HUES48 (cell line): Measurements from ENCODE around the gene RPL5.

ENCODE experiments used
- H3K27ac ChIP-seq: one replicate; pipeline ENCODE4 v1.7.0; 2013; ENCODE audit warnings: low read depth, low read length, inconsistent platforms
- H3K27me3 ChIP-seq: 2 replicates; pipeline ENCODE4 v1.6.1; 2013; ENCODE audit warnings: mild to moderate bottlenecking, low read length; ENCODE audit not compliant: control insufficient read depth, insufficient read depth
- H3K36me3 ChIP-seq: 2 replicates; pipeline ENCODE4 v1.6.1; 2013; ENCODE audit warnings: low read length; ENCODE audit not compliant: control insufficient read depth, insufficient read depth
- H3K4me1 ChIP-seq: 2 replicates; pipeline ENCODE4 v1.6.1; 2013; ENCODE audit warnings: mild to moderate bottlenecking, low read length; ENCODE audit not compliant: control insufficient read depth, insufficient read depth
- H3K4me3 ChIP-seq: 2 replicates; pipeline ENCODE4 v1.5.1; 2013; ENCODE audit warnings: mild to moderate bottlenecking, low read depth, low read length
- H3K9ac ChIP-seq: 2 replicates; pipeline ENCODE4 v1.6.1; 2013; ENCODE audit warnings: mild to moderate bottlenecking, low read depth, low read length, moderate library complexity
- H3K9me3 ChIP-seq: 2 replicates; pipeline ENCODE4 v1.6.1; 2013; ENCODE audit warnings: low read length; ENCODE audit not compliant: control insufficient read depth, insufficient read depth

RPL5 gene

DNA sequence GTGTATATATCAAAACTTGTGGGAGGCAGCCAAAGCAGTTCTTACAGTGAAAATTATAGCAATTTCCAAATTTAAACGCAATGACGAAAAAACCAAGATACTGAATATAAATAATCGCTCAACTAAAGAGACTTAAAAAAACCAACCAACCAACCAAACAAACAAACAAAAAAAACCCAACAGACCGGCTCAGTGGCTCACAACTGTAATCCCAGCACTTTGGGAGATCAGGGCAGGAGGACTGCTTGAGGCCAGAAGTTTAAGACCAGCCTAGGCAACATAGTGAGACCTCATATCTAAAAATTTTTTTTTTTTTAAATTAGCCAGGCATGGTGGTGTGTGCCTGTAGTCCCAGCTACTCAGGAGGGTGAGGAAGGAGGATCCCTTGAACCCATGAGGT is 23.4 kb downstream of the RPL5 start:
- H3K9me3 ChIP-seq, result no peaks in the 10 kb centered on the region
- H3K36me3 ChIP-seq, result no peaks in the 10 kb centered on the region
- no peaks in the 10 kb centered on the region for H3K4me1 ChIP-seq
- no peaks in the 10 kb centered on the region for H3K27me3 ChIP-seq
- H3K27ac ChIP-seq, result no peak overlapping the region
- H3K4me3 ChIP-seq, result no peak overlapping the region
- no peak overlapping the region for H3K9ac ChIP-seq

DNA sequence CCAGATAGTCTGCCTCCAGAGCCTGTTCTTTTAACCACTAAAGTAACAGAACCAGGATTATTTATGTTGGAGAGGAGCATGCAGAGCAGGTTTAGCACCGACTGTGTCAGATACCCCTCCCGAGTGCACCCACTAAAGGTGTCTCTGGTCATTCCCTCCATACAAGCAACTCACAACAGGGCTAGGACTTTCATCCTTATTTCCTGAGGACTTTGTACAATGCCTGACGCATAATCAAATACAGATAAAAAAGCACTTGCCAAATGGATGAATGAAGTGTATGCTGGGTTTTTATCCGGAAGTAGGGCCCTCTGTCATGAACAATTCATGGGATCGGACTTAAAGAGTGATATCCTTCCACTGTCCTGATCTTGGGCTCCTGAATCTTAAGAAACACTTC is 26.0 kb downstream of the RPL5 start:
- Histone ChIP-seq H3K9ac (no peak overlapping the region), H3K36me3 (no peaks in the 10 kb centered on the region), H3K27me3 (no peaks in the 10 kb centered on the region), H3K27ac (no peak overlapping the region), H3K4me1 (no peaks in the 10 kb centered on the region), H3K9me3 (no peaks in the 10 kb centered on the region), H3K4me3 (no peak overlapping the region)

DNA sequence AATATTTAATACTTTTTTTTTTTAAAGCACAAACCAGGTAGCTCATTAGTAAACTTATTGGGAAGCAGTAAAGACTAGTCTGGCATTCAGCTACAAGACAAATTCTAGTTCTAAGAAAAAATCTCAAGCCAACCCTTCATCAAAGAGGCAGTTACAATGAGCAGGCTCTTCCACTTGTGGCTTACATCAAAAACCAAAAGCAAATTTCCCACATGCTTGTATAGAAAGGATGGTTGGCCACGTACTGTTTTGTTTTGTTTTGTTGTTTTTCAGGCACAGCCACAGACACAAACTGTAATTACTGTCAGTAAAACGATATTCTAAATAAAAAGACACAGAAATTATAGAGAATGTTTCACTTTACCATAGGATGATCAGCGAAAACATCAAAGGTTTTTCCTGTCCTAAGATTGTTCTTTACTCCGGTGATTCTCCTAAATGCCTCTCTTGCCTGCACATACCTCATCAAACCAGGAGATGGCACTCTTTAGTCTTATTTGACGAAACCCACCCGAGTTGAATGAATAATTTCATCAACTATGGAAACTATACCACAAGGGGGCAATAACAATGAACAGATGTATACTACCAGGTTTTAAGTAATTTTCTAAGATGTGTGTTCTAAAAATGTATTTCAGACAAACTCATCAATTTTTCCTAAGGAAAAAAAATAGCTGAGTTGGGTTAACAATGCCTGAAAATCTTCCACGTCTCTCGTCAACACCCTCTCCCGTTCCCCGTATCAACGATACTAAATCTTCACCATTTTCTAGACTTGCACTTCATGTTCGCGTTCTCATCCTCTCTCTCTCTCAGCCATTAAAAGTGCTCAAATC is 26.9 kb downstream of the RPL5 start:
- H3K36me3 ChIP-seq, result no peaks in the 10 kb centered on the region
- no peaks in the 10 kb centered on the region for H3K4me1 ChIP-seq
- no peak overlapping the region for H3K9ac ChIP-seq
- H3K27ac ChIP-seq, result no peak overlapping the region
- no peaks in the 10 kb centered on the region for H3K27me3 ChIP-seq
- no peaks in the 10 kb centered on the region for H3K9me3 ChIP-seq
- H3K4me3 ChIP-seq, result no peak overlapping the region

DNA sequence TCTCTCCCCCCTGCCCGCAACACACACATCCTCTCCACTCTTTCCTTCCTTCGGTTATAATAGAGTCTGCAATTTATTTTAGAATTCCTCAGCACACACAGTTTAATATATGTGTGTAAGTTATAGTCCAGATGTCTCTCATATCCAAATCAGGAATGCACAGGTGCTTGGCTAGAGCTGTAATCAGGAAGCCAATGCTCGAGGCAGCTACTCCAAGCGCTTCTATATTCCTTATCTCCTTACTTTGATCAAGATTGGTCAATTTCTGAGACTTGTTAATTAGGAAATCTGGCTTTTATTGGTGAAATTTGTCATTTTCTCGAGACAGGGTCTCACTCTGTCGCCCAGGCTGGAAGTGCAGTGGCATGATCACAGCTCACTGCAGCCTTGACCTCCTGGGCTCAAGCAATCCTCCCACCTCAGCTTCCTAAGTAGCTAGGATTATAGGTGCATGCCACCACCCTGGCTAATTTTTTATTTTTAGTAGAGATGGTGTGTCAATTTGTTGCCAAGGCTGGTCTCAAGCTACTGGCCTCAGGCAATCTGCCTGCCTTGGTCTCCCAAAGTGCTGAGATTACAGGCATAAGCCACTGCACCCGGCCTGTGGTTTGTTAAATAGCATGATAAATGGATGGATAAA is 27.7 kb downstream of the RPL5 start:
- no peaks in the 10 kb centered on the region for H3K27me3 ChIP-seq
- no peak overlapping the region for H3K4me3 ChIP-seq
- H3K36me3 ChIP-seq, result no peaks in the 10 kb centered on the region
- no peaks in the 10 kb centered on the region for H3K4me1 ChIP-seq
- H3K9me3 ChIP-seq, result no peaks in the 10 kb centered on the region
- H3K27ac ChIP-seq, result no peak overlapping the region
- H3K9ac ChIP-seq, result no peak overlapping the region

DNA sequence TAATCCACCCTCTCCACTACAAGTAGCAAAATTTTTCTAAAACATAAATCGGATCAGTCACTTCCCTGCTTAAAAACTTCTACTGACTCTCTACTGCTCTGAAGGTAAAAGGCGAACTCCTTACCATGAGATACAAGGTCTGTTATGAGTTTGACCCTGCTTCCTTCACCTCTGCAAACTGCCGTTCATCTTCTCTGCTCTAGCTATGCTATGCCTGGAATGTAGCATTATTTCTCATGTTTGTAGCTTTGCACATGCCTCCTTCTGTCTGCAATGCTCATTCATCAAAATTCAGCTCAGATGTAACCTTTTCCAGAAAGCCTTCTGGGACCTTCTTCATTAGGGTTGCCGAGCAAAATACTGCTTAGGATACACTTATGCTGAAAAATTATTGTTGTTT is 30.8 kb downstream of the RPL5 start:
- Histone ChIP-seq H3K4me3 (no peak overlapping the region), H3K27me3 (no peaks in the 10 kb centered on the region), H3K27ac (no peak overlapping the region), H3K9ac (no peak overlapping the region), H3K36me3 (no peaks in the 10 kb centered on the region), H3K9me3 (no peaks in the 10 kb centered on the region), H3K4me1 (no peaks in the 10 kb centered on the region)

DNA sequence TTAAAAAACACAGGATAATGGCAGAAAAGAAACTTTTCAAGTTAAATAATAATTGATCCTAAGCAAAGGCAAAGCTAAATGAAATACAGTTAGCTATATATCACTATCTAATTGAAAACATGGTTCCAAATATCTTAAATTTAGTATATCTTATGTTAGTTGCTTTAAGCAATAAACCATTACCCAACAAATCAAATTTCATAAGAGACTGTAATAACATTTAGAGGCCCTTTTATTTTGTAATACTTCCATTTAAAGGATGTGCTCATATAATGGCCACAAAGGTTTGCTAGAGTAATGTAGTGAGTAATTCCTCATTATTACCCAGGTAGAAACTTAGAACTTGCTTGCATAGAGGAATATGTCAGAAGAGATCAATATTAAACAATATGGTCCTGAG is 32.3 kb downstream of the RPL5 start:
- H3K27ac ChIP-seq, result no peak overlapping the region
- H3K9ac ChIP-seq, result no peak overlapping the region
- H3K4me1 ChIP-seq, result no peaks in the 10 kb centered on the region
- H3K9me3 ChIP-seq, result no peaks in the 10 kb centered on the region
- H3K27me3 ChIP-seq, result no peaks in the 10 kb centered on the region
- no peaks in the 10 kb centered on the region for H3K36me3 ChIP-seq
- H3K4me3 ChIP-seq, result no peak overlapping the region

DNA sequence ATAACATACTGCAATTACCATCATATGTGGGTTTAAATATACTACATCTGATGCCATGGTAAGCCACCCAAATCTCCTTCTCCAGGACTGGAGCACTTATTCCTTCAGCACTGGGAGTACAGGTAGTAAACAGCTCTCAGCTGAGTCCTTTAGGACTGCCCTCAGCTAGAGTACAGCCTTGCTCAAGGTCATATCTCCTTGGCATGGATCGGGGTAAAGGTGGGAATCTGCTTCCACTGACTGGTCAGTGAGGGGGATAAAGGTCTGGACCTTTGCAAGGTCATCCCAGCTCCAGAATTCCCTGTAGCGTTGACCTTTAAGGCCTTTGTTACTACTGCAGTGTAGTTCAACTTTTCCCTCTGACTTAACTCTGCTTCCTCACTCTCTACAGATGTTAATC is 38.8 kb downstream of the RPL5 start:
- H3K27ac ChIP-seq, result no peak overlapping the region
- H3K27me3 ChIP-seq, result no peaks in the 10 kb centered on the region
- H3K9ac ChIP-seq, result no peak overlapping the region
- no peaks in the 10 kb centered on the region for H3K4me1 ChIP-seq
- H3K36me3 ChIP-seq, result no peaks in the 10 kb centered on the region
- H3K9me3 ChIP-seq, result no peaks in the 10 kb centered on the region
- no peak overlapping the region for H3K4me3 ChIP-seq

DNA sequence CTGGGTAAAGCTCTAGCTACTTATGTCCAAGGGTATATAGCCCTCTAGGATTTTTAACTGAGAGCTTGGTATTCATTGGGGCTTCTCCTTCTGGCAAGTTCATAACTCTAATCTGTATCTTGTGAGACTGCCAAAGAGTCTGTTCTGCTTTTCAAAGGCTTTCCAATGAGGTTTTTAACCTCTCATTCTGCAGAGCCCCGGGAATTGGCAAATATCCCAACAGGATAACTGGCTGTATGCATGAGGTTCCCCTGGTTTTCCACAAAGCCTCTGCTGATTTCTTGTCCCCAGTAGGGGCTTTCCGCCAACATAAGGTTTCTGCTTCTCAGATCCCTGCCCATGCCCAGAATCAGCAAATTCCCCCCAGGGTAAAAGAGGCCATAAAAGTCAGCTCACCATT is 40.9 kb downstream of the RPL5 start:
- no peak overlapping the region for H3K9ac ChIP-seq
- H3K4me3 ChIP-seq, result no peak overlapping the region
- no peaks in the 10 kb centered on the region for H3K36me3 ChIP-seq
- no peak overlapping the region for H3K27ac ChIP-seq
- H3K27me3 ChIP-seq, result no peaks in the 10 kb centered on the region
- peaks cover 7% of the 10 kb centered on the region; the same call in 1 of the 2 replicates for H3K4me1 ChIP-seq
- H3K9me3 ChIP-seq, result no peaks in the 10 kb centered on the region

DNA sequence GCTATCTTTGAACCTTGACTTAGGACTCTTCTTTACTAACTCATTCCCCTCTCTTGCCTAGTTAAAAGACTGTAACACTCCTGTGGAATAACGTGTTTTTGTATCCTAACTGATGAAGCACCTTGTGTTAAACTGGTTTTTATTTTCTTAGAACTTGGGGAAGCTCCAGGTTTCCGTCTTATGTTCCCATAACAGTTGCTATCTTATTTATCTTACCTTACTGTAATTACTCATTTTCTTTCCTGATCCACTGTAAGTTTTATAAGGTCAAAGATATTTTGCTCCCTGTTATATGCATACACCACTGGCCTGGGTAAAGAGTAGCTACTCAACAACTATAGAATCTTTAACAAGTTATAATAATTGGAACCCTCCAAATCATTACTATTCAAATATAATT is 43.1 kb downstream of the RPL5 start:
- H3K36me3 ChIP-seq, result no peaks in the 10 kb centered on the region
- no peaks in the 10 kb centered on the region for H3K27me3 ChIP-seq

DNA sequence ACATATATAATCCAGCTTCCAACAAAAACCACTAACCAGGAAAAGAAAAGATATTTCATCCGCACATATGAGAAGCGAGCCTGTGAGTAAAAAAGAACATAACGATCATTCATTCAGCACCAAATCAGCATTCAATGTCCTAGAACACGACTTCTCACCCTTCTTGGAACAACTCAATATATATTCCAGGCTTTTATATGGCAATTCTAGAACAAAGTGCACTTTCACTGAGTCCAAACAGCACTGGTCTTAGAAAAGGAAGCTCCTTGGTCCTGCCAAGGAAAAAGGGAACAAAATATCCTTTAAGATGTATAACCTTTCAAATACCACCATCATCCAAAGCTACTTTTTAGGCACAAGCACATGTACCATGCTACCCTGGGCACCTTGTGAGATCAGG is 44.5 kb downstream of the RPL5 start:
- Histone ChIP-seq H3K27ac (no peak overlapping the region), H3K9me3 (no peaks in the 10 kb centered on the region), H3K4me1 (peaks cover 9% of the 10 kb centered on the region; the same call in 1 of the 2 replicates)

More for the DNA sequence above, 43.1 kb downstream of the RPL5 start:
- Histone ChIP-seq H3K4me3 (no peak overlapping the region), H3K27ac (no peak overlapping the region), H3K9ac (no peak overlapping the region), H3K9me3 (no peaks in the 10 kb centered on the region), H3K4me1 (peaks cover 9% of the 10 kb centered on the region; the same call in 1 of the 2 replicates)

DNA sequence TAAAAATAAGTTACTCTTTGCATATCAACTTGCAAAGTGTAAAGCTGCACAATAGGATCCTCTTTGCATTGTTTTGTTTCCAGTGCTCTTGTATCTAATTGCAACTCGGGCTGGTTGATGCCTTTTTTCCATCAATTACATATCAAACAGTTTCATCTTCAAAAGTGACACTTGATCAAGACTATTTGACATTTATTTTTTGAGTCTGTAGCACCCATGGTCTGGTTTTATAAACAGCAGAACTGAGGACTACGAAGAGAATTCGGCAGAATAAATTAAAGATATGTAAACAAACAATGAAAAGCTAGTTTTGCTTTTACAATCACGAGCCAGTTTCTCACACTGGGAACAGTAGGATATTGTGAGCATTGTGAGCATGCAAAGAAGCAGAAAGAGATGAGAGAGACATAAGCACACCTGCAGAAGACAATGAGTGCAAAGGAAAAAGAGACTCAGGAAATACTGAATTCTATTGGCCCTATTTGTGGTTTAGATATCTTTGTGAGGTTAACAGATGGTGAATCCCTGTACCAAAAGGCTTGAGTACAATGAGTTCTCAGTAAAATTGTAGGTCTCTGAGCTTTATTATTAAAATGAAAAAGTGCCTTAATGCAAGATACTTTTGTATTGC is 45.4 kb downstream of the RPL5 start:
- Histone ChIP-seq H3K27ac (no peak overlapping the region), H3K9ac (no peak overlapping the region), H3K27me3 (no peaks in the 10 kb centered on the region), H3K9me3 (no peaks in the 10 kb centered on the region), H3K4me1 (peaks cover 9% of the 10 kb centered on the region; the same call in 1 of the 2 replicates), H3K36me3 (no peaks in the 10 kb centered on the region), H3K4me3 (no peak overlapping the region)

More for the DNA sequence above, 44.5 kb downstream of the RPL5 start:
- H3K36me3 ChIP-seq, result no peaks in the 10 kb centered on the region
- H3K9ac ChIP-seq, result no peak overlapping the region
- H3K4me3 ChIP-seq, result no peak overlapping the region
- no peaks in the 10 kb centered on the region for H3K27me3 ChIP-seq
